ENCODE measurements around the gene FN1.
"Not testable (repeated sequence)": the region's sequence is repeated elsewhere in the genome, so short reads cannot be mapped to it uniquely, and the experiment has no call there.

Gene FN1

DNA sequence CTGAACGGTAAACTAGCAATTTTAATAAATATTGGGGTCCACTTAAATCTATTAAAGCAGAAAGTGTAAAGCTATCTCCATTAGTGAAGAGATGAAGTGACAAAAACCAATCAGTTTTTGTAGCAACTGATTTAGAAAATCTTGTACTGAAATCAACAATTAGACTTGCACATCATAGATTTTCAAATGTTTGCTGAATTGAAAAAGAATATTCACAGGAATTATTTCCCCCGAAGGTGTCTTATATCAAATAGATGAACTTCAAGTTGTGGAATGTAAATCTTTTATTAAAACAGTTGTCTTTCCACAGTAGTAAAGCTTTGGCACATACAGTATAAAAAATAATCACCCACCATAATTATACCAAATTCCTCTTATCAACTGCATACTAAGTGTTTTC, 75.3 kb downstream of the FN1 start:
- Histone ChIP-seq H3K4ac (ENCODE audit: low read depth, low read length) (no peak overlapping the region), H4K5ac (ENCODE audit: low read length) (no peak overlapping the region), H2BK120ac (ENCODE audit: low read depth, low read length) (no peak overlapping the region), H3K27me3 (ENCODE audit: insufficient read depth, low read length, poor library complexity) (no peaks in the 10 kb centered on the region), H3K4me2 (ENCODE audit: low read length) (no peak overlapping the region), H3K79me1 (ENCODE audit: low read length) (no peaks in the 10 kb centered on the region), H3K23ac (ENCODE audit: low read length) (no peak overlapping the region), H3K56ac (ENCODE audit: low read length) (no peak overlapping the region), H3K27ac (ENCODE audit: low read depth, low read length) (no peak overlapping the region), H3K36me3 (ENCODE audit: control insufficient read depth, insufficient read depth, low read length) (peaks cover 10% of the 10 kb centered on the region), H3K18ac (ENCODE audit: low read length) (no peak overlapping the region), H3K4me1 (ENCODE audit: control insufficient read depth, low read depth, low read length) (no peaks in the 10 kb centered on the region), H4K8ac (ENCODE audit: low read depth, low read length) (no peak overlapping the region), H3K4me3 (ENCODE audit: low read length) (no peak overlapping the region), H2BK15ac (replicated peaks; ENCODE audit: low read depth) (no peak overlapping the region), H2BK5ac (ENCODE audit: low read length) (no peak overlapping the region), H3K9ac (ENCODE audit: low read length) (no peak overlapping the region), H3K79me2 (ENCODE audit: control insufficient read depth, insufficient read depth, low read length) (no peaks in the 10 kb centered on the region), H2AK5ac (ENCODE audit: low read length) (no peak overlapping the region)
- no CpG with 5 or more reads among the region's 2 CpGs for WGBS (ENCODE audit: extremely low coverage, insufficient coverage, low lambda C conversion rate)
- DNase-seq = no peak

GRCh38 chr2:215360059-215360458, 75.8 kb downstream of the FN1 start:
- H2BK5ac ChIP-seq (ENCODE audit: low read length); H3K79me1 ChIP-seq (ENCODE audit: low read length); H3K4me2 ChIP-seq (ENCODE audit: low read length); H4K8ac ChIP-seq (ENCODE audit: low read depth, low read length); H2BK15ac ChIP-seq (replicated peaks; ENCODE audit: low read depth); H3K4ac ChIP-seq (ENCODE audit: low read depth, low read length); DNase-seq; H3K18ac ChIP-seq (ENCODE audit: low read length); H3K27ac ChIP-seq (ENCODE audit: low read depth, low read length); H3K4me3 ChIP-seq (ENCODE audit: low read length); H3K4me1 ChIP-seq (ENCODE audit: control insufficient read depth, low read depth, low read length); H3K56ac ChIP-seq (ENCODE audit: low read length); H3K9ac ChIP-seq (ENCODE audit: low read length); H2AK5ac ChIP-seq (ENCODE audit: low read length); H2BK120ac ChIP-seq (ENCODE audit: low read depth, low read length); H4K5ac ChIP-seq (ENCODE audit: low read length); H3K23ac ChIP-seq (ENCODE audit: low read length); H3K79me2 ChIP-seq (ENCODE audit: control insufficient read depth, insufficient read depth, low read length); H3K27me3 ChIP-seq (ENCODE audit: insufficient read depth, low read length, poor library complexity); H3K36me3 ChIP-seq (ENCODE audit: control insufficient read depth, insufficient read depth, low read length): not testable (repeated sequence)
- no CpG with 5 or more reads among the region's 3 CpGs for WGBS (ENCODE audit: extremely low coverage, insufficient coverage, low lambda C conversion rate)

- Histone ChIP-seq H3K36me3 (ENCODE audit: control insufficient read depth, insufficient read depth, low read length) (peaks cover 3% of the 10 kb centered on the region), H3K23ac (ENCODE audit: low read length) (no peak overlapping the region), H3K4ac (ENCODE audit: low read depth, low read length) (no peak overlapping the region)
Observed at GRCh38 chr2:215359576-215359922, 76.3 kb downstream of the FN1 start.

GRCh38 chr2:215358891-215359575, 76.8 kb downstream of the FN1 start:
- no peaks in the 10 kb centered on the region for H3K79me2 ChIP-seq (ENCODE audit: control insufficient read depth, insufficient read depth, low read length)
- H3K4me1 ChIP-seq (ENCODE audit: control insufficient read depth, low read depth, low read length) = no peaks in the 10 kb centered on the region
- no peak overlapping the region for H2BK120ac ChIP-seq (ENCODE audit: low read depth, low read length)
- H3K79me1 ChIP-seq (ENCODE audit: low read length) = no peaks in the 10 kb centered on the region
- no peak overlapping the region for H4K8ac ChIP-seq (ENCODE audit: low read depth, low read length)
- no peak overlapping the region for H3K9ac ChIP-seq (ENCODE audit: low read length)
- H4K5ac ChIP-seq (ENCODE audit: low read length) = no peak overlapping the region
- H3K27ac ChIP-seq (ENCODE audit: low read depth, low read length) = no peak overlapping the region
- no CpG with 5 or more reads among the region's 15 CpGs for WGBS (ENCODE audit: extremely low coverage, insufficient coverage, low lambda C conversion rate)
- DNase-seq = no peak
- H3K4ac ChIP-seq (ENCODE audit: low read depth, low read length) = no peak overlapping the region
- H3K4me2 ChIP-seq (ENCODE audit: low read length) = no peak overlapping the region
- no peak overlapping the region for H3K4me3 ChIP-seq (ENCODE audit: low read length)
- H2AK5ac ChIP-seq (ENCODE audit: low read length) = no peak overlapping the region
- no peak overlapping the region for H3K18ac ChIP-seq (ENCODE audit: low read length)
- H3K36me3 ChIP-seq (ENCODE audit: control insufficient read depth, insufficient read depth, low read length) = peaks cover 3% of the 10 kb centered on the region
- no peak overlapping the region for H2BK15ac ChIP-seq (replicated peaks; ENCODE audit: low read depth)
- no peak overlapping the region for H3K56ac ChIP-seq (ENCODE audit: low read length)
- no peaks in the 10 kb centered on the region for H3K27me3 ChIP-seq (ENCODE audit: insufficient read depth, low read length, poor library complexity)
- H2BK5ac ChIP-seq (ENCODE audit: low read length) = no peak overlapping the region
- no peak overlapping the region for H3K23ac ChIP-seq (ENCODE audit: low read length)

More at GRCh38 chr2:215359576-215359922, 76.3 kb downstream of the FN1 start:
- Histone ChIP-seq H3K18ac (ENCODE audit: low read length) (no peak overlapping the region), H3K56ac (ENCODE audit: low read length) (no peak overlapping the region), H2AK5ac (ENCODE audit: low read length) (no peak overlapping the region), H4K5ac (ENCODE audit: low read length) (no peak overlapping the region), H3K4me1 (ENCODE audit: control insufficient read depth, low read depth, low read length) (no peaks in the 10 kb centered on the region), H3K79me2 (ENCODE audit: control insufficient read depth, insufficient read depth, low read length) (no peaks in the 10 kb centered on the region), H2BK5ac (ENCODE audit: low read length) (no peak overlapping the region), H3K4me3 (ENCODE audit: low read length) (no peak overlapping the region), H3K9ac (ENCODE audit: low read length) (no peak overlapping the region), H4K8ac (ENCODE audit: low read depth, low read length) (no peak overlapping the region), H2BK120ac (ENCODE audit: low read depth, low read length) (no peak overlapping the region), H3K4me2 (ENCODE audit: low read length) (no peak overlapping the region), H3K27ac (ENCODE audit: low read depth, low read length) (no peak overlapping the region), H3K79me1 (ENCODE audit: low read length) (no peaks in the 10 kb centered on the region), H3K27me3 (ENCODE audit: insufficient read depth, low read length, poor library complexity) (no peaks in the 10 kb centered on the region), H2BK15ac (replicated peaks; ENCODE audit: low read depth) (no peak overlapping the region)
- DNase-seq = no peak
- WGBS (ENCODE audit: extremely low coverage, insufficient coverage, low lambda C conversion rate) = no CpG with 5 or more reads among the region's 1 CpG

GRCh38 chr2:215358312-215358845, 77.5 kb downstream of the FN1 start:
- Histone ChIP-seq H3K4me1 (ENCODE audit: control insufficient read depth, low read depth, low read length) (no peaks in the 10 kb centered on the region), H3K23ac (ENCODE audit: low read length) (no peak overlapping the region), H3K4me3 (ENCODE audit: low read length) (no peak overlapping the region), H3K79me1 (ENCODE audit: low read length) (no peaks in the 10 kb centered on the region), H3K4ac (ENCODE audit: low read depth, low read length) (no peak overlapping the region), H4K5ac (ENCODE audit: low read length) (no peak overlapping the region), H3K79me2 (ENCODE audit: control insufficient read depth, insufficient read depth, low read length) (no peaks in the 10 kb centered on the region), H2AK5ac (ENCODE audit: low read length) (no peak overlapping the region), H3K56ac (ENCODE audit: low read length) (no peak overlapping the region), H3K27ac (ENCODE audit: low read depth, low read length) (no peak overlapping the region), H3K27me3 (ENCODE audit: insufficient read depth, low read length, poor library complexity) (no peaks in the 10 kb centered on the region), H3K36me3 (ENCODE audit: control insufficient read depth, insufficient read depth, low read length) (peaks cover 1% of the 10 kb centered on the region), H4K8ac (ENCODE audit: low read depth, low read length) (no peak overlapping the region), H3K18ac (ENCODE audit: low read length) (no peak overlapping the region), H2BK15ac (replicated peaks; ENCODE audit: low read depth) (no peak overlapping the region), H3K4me2 (ENCODE audit: low read length) (no peak overlapping the region), H3K9ac (ENCODE audit: low read length) (no peak overlapping the region), H2BK120ac (ENCODE audit: low read depth, low read length) (no peak overlapping the region), H2BK5ac (ENCODE audit: low read length) (no peak overlapping the region)
- no CpG with 5 or more reads among the region's 4 CpGs for WGBS (ENCODE audit: extremely low coverage, insufficient coverage, low lambda C conversion rate)
- no peak for DNase-seq

DNA sequence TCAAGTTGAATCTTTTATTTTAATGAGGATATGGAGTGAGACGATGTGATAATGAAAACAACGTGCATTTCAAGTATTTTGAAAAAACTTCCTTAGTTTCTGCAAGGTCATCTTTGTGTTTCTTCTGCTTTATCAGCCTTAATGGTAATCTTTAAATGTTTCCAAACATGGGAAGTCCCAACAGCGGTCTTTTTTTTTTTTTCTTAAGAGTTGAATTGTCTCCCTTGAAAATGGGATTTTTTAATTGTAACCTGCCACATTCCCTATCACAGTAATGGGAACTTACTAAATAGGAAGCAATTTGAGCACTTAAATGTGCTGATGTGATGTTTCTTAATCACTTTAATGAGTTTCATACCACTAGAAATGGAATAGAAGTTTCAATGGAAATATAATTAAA, 78.2 kb downstream of the FN1 start:
- no peaks in the 10 kb centered on the region for H3K4me1 ChIP-seq (ENCODE audit: control insufficient read depth, low read depth, low read length)
- H3K27ac ChIP-seq (ENCODE audit: low read depth, low read length) = no peak overlapping the region
- H3K18ac ChIP-seq (ENCODE audit: low read length) = no peak overlapping the region
- no peak overlapping the region for H2BK120ac ChIP-seq (ENCODE audit: low read depth, low read length)
- H4K5ac ChIP-seq (ENCODE audit: low read length) = no peak overlapping the region
- H3K36me3 ChIP-seq (ENCODE audit: control insufficient read depth, insufficient read depth, low read length) = no peaks in the 10 kb centered on the region
- WGBS (ENCODE audit: extremely low coverage, insufficient coverage, low lambda C conversion rate) = 100% methylated on average over 2 of the region's 3 CpGs
- no peak overlapping the region for H2BK15ac ChIP-seq (replicated peaks; ENCODE audit: low read depth)
- H3K79me2 ChIP-seq (ENCODE audit: control insufficient read depth, insufficient read depth, low read length) = no peaks in the 10 kb centered on the region
- H3K4me3 ChIP-seq (ENCODE audit: low read length) = no peak overlapping the region
- H2BK5ac ChIP-seq (ENCODE audit: low read length) = no peak overlapping the region
- no peak overlapping the region for H3K4me2 ChIP-seq (ENCODE audit: low read length)
- no peak overlapping the region for H3K4ac ChIP-seq (ENCODE audit: low read depth, low read length)
- H2AK5ac ChIP-seq (ENCODE audit: low read length) = no peak overlapping the region
- H3K9ac ChIP-seq (ENCODE audit: low read length) = no peak overlapping the region
- DNase-seq = no peak
- no peaks in the 10 kb centered on the region for H3K27me3 ChIP-seq (ENCODE audit: insufficient read depth, low read length, poor library complexity)
- H3K56ac ChIP-seq (ENCODE audit: low read length) = no peak overlapping the region
- H3K23ac ChIP-seq (ENCODE audit: low read length) = no peak overlapping the region
- H4K8ac ChIP-seq (ENCODE audit: low read depth, low read length) = no peak overlapping the region
- H3K79me1 ChIP-seq (ENCODE audit: low read length) = no peaks in the 10 kb centered on the region
